Fibroblast of gingiva (primary cell): Measurements from ENCODE around the gene NPHS1.

Source experiments
- DNase-seq: peaks from one replicate; pipeline ENCODE4 v3.0.0-alpha.2; 2011; ENCODE audit warnings: low read depth

The NPHS1 gene

GRCh38 chr19:35786299-35787160, 65.8 kb downstream of the NPHS1 start:
- no peak for DNase-seq

DNA sequence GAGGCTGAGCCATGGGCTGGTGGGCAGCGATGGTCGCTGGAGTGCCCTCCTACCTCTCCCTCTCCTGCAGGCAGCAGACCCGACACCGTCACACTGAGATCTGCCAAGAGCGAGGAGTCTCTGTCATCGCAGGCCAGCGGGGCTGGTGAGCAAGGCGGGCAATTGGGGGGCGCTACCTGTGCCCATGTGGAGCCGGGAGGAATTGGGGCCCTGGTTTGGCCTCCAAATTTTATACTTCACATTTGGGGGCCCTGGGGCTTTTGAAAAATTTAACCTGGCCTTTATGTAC, 67.0 kb downstream of the NPHS1 start:
- no peak for DNase-seq

GRCh38 chr19:35784503-35785338, 67.6 kb downstream of the NPHS1 start:
- DNase-seq, result no peak

DNA sequence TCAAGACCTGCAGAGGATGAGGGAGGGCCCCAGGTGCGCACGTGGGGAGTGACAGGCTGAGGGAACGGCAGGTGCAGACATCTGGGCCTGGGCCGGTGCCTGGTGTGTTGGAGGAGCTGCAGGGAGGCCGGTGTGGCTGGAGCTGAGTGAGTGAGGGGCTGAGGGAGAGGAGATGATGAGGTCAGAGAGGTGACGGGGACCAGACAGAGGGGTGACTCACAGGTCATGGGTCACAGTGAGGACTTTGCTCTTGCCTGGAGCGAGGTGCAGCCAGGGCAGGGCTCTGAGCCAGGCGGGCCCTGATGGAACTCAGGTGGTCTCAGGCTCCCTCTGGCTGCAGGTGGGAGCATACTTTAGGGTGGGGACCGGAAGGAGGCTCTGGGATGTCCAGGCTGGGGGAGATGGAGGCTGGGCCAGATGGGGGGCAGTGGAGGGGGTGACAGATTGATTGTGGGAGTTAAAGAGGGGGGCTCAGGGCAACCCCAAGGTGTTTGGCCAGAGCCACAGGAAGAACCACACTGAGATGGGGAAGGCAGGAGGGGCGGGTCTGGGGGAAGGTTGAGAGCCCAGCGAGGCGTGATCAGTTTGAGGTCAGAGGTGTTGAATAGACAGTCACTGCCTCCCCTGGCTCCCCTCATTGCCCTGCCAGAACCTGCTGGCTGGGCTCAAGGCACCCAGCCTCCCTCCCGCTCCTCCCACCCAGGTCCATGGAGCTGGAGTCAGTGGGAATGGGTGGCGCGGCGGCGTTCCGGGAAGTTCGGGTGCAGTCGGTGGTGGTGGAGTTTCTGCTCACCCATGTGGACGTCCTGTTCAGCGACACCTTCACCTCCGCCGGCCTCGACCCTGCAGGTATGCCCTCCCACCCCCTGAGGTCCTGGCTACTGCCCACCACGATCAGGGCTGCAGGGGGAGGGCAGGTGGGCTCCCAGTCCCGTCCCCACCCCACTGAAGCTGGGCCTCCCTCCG, 68.6 kb downstream of the NPHS1 start:
- no peak for DNase-seq

GRCh38 chr19:35782589-35782988, 69.7 kb downstream of the NPHS1 start:
- DNase-seq, result no peak

- no peak for DNase-seq
Observed at GRCh38 chr19:35781650-35782049, 70.7 kb downstream of the NPHS1 start.

DNA sequence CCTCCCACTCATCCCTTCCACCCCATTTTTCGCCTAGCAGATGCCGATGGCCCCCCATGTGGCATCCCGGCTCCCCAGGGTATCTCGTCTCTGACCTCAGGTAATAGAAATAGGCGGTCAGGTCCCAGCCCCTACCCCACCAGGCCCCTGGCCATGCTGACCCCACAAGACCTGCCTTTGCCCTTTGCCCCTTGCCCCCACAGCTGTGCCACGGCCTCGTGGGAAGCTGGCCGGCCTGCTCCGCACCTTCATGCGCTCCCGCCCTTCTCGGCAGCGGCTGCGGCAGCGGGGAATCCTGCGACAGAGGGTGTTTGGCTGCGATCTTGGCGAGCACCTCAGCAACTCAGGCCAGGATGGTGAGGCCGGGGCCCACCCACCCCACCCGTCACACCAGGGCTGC, 71.6 kb downstream of the NPHS1 start:
- no peak for DNase-seq

DNA sequence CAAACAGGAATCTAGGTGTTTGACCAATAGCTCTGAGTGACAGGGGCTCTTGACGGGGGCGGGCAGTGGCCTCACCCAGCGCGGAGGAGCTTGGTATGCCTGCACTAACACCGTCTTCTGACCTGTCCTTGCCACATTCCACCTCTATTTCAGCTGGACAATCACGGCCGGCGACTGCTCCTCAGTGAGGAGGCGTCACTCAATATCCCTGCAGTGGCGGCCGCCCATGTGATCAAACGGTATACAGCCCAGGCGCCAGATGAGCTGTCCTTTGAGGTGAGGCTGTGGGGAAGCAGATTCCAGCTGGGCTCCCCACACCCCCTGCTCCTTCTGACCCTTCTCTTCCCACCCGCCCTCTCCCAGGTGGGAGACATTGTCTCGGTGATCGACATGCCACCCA, 72.2 kb downstream of the NPHS1 start:
- no peak for DNase-seq

DNA sequence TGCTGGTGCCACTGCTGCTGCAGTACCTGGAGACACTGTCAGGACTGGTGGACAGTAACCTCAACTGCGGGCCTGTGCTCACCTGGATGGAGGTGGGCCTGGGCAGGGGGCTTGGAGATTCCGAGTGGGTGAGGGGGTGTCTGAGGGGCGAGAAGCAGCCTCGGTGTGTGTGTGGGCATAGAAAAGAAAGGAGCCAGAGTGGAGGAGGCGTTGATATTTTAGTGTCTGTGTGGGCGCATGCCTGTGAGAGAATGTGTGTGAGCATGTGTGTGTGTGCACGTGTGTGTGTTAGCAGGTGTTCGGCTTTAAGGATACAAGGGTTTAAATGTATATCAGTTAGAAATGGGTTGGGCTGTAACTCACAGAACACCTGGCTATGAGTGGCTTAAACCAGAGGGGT, 73.3 kb downstream of the NPHS1 start:
- no peak for DNase-seq

DNA sequence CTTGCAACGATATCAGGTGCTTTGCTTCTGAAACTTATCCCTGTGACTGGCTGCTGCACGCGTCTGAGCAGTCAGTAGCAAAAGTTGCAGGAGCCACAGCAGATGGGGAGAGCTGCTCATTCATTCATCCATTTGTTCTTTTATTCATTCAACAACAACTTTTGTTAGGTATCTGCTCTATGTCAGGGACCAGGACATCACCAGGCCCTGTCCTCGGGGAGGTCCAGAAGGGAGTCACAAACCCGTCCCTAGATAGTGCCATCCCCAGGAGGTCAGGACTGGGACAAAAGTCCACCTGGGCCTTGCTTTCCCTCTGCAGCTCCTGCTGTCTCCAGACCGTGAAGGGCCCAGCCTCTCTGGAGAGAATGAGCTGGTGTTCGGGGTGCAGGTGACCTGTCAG, 74.3 kb downstream of the NPHS1 start:
- DNase-seq, result no peak

GRCh38 chr19:35777086-35777841, 75.0 kb downstream of the NPHS1 start:
- no peak for DNase-seq

DNA sequence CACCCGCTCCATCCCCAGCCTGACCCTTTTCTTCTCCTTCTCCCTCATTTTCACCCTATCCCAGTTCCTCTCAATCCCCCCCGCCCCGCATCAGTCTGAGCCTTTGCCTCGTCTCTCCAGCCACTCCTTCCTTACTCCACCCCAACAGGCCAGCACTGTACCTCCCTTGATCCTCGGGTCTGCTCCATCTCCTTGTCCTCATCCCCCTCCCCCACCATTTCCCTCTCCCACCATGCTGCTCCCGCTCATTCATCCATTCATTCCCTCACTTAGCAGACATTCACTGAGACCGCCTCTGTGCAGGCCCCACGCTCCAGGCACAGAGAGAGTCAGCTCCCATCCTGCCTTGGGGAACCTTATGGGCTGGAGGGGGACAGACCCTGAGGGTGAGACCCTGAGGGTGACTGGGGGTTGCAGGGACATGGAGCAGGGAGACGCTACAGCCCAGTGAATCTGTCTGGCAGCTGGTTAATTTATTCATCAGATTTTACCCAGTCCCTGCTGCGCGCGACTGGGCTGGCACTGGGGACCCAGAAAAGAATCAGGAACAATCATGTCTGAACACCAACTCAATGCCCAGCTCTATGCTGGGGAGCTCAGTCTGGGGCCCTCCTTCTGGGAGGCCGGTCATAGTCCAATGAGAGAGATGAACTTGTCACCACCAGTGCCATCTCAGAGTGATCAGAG, 76.1 kb downstream of the NPHS1 start:
- DNase-seq, result no peak
